ENCODE data around the gene ARHGAP30.
"Not testable (repeated sequence)": the region's sequence is repeated elsewhere in the genome, so short reads cannot be mapped to it uniquely, and the experiment has no call there.

ARHGAP30 gene

GRCh38 chr1:161070761-161071160 is 1.1 kb upstream of the ARHGAP30 start:
- no peak for DNase-seq (ENCODE audit: low read depth in 2 of 3, low spot score in 1 of 3)

GRCh38 chr1:161069241-161069640 is 450 bp downstream of the ARHGAP30 start:
- DNase-seq (ENCODE audit: low read depth in 2 of 3, low spot score in 1 of 3): no peak

GRCh38 chr1:161068306-161069234 is 1.1 kb downstream of the ARHGAP30 start:
- peak; percentile 71 to 77 (median 76) for DNase-seq (ENCODE audit: low read depth in 2 of 3, low spot score in 1 of 3)

GRCh38 chr1:161066694-161067093 is 3.0 kb downstream of the ARHGAP30 start:
- no peak for DNase-seq (ENCODE audit: low read depth in 2 of 3, low spot score in 1 of 3)

- not testable (repeated sequence) for DNase-seq (ENCODE audit: low read depth in 2 of 3, low spot score in 1 of 3)
These were observed 4.0 kb downstream of the ARHGAP30 start for GRCh38 chr1:161065681-161066080.

GRCh38 chr1:161063936-161064335 is 5.8 kb downstream of the ARHGAP30 start:
- DNase-seq (ENCODE audit: low read depth in 2 of 3, low spot score in 1 of 3): not testable (repeated sequence)

GRCh38 chr1:161061419-161061818 is 8.3 kb downstream of the ARHGAP30 start:
- no peak for DNase-seq (ENCODE audit: low read depth in 2 of 3, low spot score in 1 of 3)

GRCh38 chr1:161059293-161059692 is 10.4 kb downstream of the ARHGAP30 start:
- DNase-seq (ENCODE audit: low read depth in 2 of 3, low spot score in 1 of 3): no peak

- no peak for DNase-seq (ENCODE audit: low read depth in 2 of 3, low spot score in 1 of 3)
These were observed 14.9 kb downstream of the ARHGAP30 start for GRCh38 chr1:161054805-161055204.

GRCh38 chr1:161054232-161054631 is 15.5 kb downstream of the ARHGAP30 start:
- DNase-seq (ENCODE audit: low read depth in 2 of 3, low spot score in 1 of 3): no peak

GRCh38 chr1:161052899-161053298 is 16.8 kb downstream of the ARHGAP30 start:
- DNase-seq (ENCODE audit: low read depth in 2 of 3, low spot score in 1 of 3): no peak

GRCh38 chr1:161051219-161051618 is 18.5 kb downstream of the ARHGAP30 start:
- no peak for DNase-seq (ENCODE audit: low read depth in 2 of 3, low spot score in 1 of 3)

GRCh38 chr1:161048949-161049722 is 20.6 kb downstream of the ARHGAP30 start:
- DNase-seq (ENCODE audit: low read depth in 2 of 3, low spot score in 1 of 3): no peak

GRCh38 chr1:161047436-161048420 is 22.0 kb downstream of the ARHGAP30 start:
- DNase-seq (ENCODE audit: low read depth in 2 of 3, low spot score in 1 of 3): no peak

GRCh38 chr1:161046605-161047228 is 23.0 kb downstream of the ARHGAP30 start:
- no peak for DNase-seq (ENCODE audit: low read depth in 2 of 3, low spot score in 1 of 3)

- DNase-seq (ENCODE audit: low read depth in 2 of 3, low spot score in 1 of 3): peak; percentile 86 to 90 (median 87)
These were observed 23.7 kb downstream of the ARHGAP30 start, which contains the start of gene USF1 for GRCh38 chr1:161045736-161046604. USF1 (minus strand) TSS chr1:161045977; CDS start chr1:161043275, 2,702 bp downstream.

GRCh38 chr1:161044908-161045735 is 24.6 kb downstream of the ARHGAP30 start:
- DNase-seq (ENCODE audit: low read depth in 2 of 3, low spot score in 1 of 3): peak in 1 of 3 donors; percentile 42

- DNase-seq (ENCODE audit: low read depth in 2 of 3, low spot score in 1 of 3): no peak
These were observed 25.2 kb downstream of the ARHGAP30 start for GRCh38 chr1:161044535-161044907.
